Measurements from ENCODE around the gene ABI2. TPM values are rescaled to one million over a fixed set of nuclear protein-coding genes. Genes with fewer than 3 reads are reported as not detected.

Gene ABI2
- total and polyA plus RNA-seq, 4 donors, result 11.7 to 68.1 (median 26.3) TPM

DNA sequence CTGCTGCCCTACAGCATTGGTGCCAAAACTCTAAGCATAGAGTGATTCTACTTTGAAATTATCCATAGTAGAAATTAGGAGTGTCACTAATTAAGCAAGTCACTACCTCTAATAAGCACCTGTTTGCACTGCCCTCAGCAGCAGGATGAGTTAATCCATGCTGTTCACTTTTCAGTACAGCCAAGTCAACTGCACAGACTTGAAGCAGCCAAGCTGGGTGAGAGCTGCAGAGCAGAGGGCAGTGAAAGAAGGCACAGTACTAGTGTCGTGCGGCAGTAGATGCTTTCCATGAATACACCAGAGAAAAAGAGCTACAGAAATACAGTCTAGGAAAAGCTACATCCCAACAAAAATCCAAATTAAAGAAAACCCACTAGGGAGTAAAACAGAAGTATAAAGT lies 108.3 kb downstream of the ABI2 start:
- no peak overlapping the region for H3K27ac ChIP-seq (ENCODE audit: low read depth in 1 of 2, low read length in 1 of 2)
- no peak for DNase-seq
- ATAC-seq (ENCODE audit: insufficient read depth, low FRiP score), result no peak
- no peak overlapping the region for H3K9ac ChIP-seq (ENCODE audit: insufficient read depth in 1 of 2, low read length in 2 of 2)
- no peaks in the 10 kb centered on the region for H3K9me3 ChIP-seq (ENCODE audit: control insufficient read depth in 4 of 4, insufficient read depth in 3 of 4, low read length in 3 of 4)
- WGBS, 2 donors, result 80 to 93% methylated on average over 2 of the region's 2 CpGs
- no peaks in the 10 kb centered on the region for H3K27me3 ChIP-seq (ENCODE audit: control insufficient read depth in 3 of 3, insufficient read depth in 3 of 3, low read length in 2 of 3)
- TF ChIP-seq, protein P1, sequence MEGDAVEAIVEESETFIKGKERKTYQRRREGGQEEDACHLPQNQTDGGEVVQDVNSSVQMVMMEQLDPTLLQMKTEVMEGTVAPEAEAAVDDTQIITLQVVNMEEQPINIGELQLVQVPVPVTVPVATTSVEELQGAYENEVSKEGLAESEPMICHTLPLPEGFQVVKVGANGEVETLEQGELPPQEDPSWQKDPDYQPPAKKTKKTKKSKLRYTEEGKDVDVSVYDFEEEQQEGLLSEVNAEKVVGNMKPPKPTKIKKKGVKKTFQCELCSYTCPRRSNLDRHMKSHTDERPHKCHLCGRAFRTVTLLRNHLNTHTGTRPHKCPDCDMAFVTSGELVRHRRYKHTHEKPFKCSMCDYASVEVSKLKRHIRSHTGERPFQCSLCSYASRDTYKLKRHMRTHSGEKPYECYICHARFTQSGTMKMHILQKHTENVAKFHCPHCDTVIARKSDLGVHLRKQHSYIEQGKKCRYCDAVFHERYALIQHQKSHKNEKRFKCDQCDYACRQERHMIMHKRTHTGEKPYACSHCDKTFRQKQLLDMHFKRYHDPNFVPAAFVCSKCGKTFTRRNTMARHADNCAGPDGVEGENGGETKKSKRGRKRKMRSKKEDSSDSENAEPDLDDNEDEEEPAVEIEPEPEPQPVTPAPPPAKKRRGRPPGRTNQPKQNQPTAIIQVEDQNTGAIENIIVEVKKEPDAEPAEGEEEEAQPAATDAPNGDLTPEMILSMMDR (IDR thresholded peaks at IDR 0.05; ENCODE audit: control extremely low read depth, extremely low read depth), result no peak
- H3K36me3 ChIP-seq (ENCODE audit: control insufficient read depth in 4 of 4, insufficient read depth in 4 of 4, low read length in 4 of 4), result peaks cover 2 to 25% (median 19%) of the 10 kb centered on the region in 4 donors
- H3K4me1 ChIP-seq (ENCODE audit: control insufficient read depth in 5 of 5, insufficient read depth in 5 of 5, low read length in 5 of 5), result peaks cover 0 to 6% (median 0%) of the 10 kb centered on the region in 5 donors
- no peak overlapping the region for H3K4me3 ChIP-seq

DNA sequence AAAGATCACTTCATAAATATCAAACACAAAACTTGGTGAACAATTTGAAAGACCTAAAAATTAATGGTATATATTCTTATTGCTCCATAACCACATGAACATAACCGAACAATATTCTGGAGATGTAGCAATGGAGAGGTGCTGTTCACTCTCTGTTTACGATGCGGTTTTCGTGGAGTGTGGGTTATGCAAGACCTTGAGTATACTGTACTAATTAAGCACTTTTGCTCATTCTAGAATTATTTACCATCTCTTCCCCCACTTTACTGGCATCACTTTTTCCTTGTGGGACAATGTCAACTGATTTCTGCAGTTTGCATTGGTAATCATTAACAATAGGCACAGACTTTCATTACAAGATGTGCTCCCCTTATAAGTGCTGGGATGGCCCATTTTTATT lies 109.3 kb downstream of the ABI2 start:
- Histone ChIP-seq H3K9ac (ENCODE audit: insufficient read depth in 1 of 2, low read length in 2 of 2) (no peak overlapping the region), H3K36me3 (ENCODE audit: control insufficient read depth in 4 of 4, insufficient read depth in 4 of 4, low read length in 4 of 4) (peaks cover 2 to 32% (median 27%) of the 10 kb centered on the region in 4 donors), H3K27ac (ENCODE audit: low read depth in 1 of 2, low read length in 1 of 2) (no peak overlapping the region), H3K4me1 (ENCODE audit: control insufficient read depth in 5 of 5, insufficient read depth in 5 of 5, low read length in 5 of 5) (peaks cover 0 to 6% (median 0%) of the 10 kb centered on the region in 5 donors), H3K27me3 (ENCODE audit: control insufficient read depth in 3 of 3, insufficient read depth in 3 of 3, low read length in 2 of 3) (no peaks in the 10 kb centered on the region), H3K4me3 (no peak overlapping the region), H3K9me3 (ENCODE audit: control insufficient read depth in 4 of 4, insufficient read depth in 3 of 4, low read length in 3 of 4) (no peaks in the 10 kb centered on the region)
- ATAC-seq (ENCODE audit: insufficient read depth, low FRiP score) (no peak), DNase-seq (no peak)
- TF ChIP-seq, protein P1 (IDR thresholded peaks at IDR 0.05; ENCODE audit: control extremely low read depth, extremely low read depth), result no peak
- 62 to 67% methylated on average over 4 of the region's 4 CpGs for WGBS, 2 donors

DNA sequence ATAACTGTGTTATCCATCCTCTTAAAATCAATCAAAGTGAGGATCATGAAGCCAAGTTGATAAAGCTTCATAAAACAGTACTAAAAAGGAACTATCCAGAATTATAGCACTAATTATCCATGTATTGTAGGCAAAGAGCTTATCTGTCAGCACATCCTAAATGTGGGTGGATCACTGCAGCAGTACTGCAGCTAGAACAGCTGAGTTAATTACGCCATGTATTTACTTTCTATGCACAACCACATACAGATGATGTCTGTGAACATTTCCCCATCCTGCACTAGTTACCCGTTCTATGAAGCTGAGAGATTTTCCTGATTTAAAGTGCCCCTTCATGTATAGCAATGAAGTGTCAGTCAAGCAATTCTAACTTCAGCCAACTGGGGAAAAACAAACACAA lies 110.3 kb downstream of the ABI2 start:
- H3K27ac ChIP-seq (ENCODE audit: low read depth in 1 of 2, low read length in 1 of 2), result no peak overlapping the region
- no peak for DNase-seq
- no peaks in the 10 kb centered on the region for H3K27me3 ChIP-seq (ENCODE audit: control insufficient read depth in 3 of 3, insufficient read depth in 3 of 3, low read length in 2 of 3)
- peaks cover 2 to 35% (median 28%) of the 10 kb centered on the region in 4 donors for H3K36me3 ChIP-seq (ENCODE audit: control insufficient read depth in 4 of 4, insufficient read depth in 4 of 4, low read length in 4 of 4)
- H3K9ac ChIP-seq (ENCODE audit: insufficient read depth in 1 of 2, low read length in 2 of 2), result no peak overlapping the region
- no peak for ATAC-seq (ENCODE audit: insufficient read depth, low FRiP score)
- peaks cover 0 to 7% (median 0%) of the 10 kb centered on the region in 5 donors for H3K4me1 ChIP-seq (ENCODE audit: control insufficient read depth in 5 of 5, insufficient read depth in 5 of 5, low read length in 5 of 5)
- no peak overlapping the region for H3K4me3 ChIP-seq
- no peaks in the 10 kb centered on the region for H3K9me3 ChIP-seq (ENCODE audit: control insufficient read depth in 4 of 4, insufficient read depth in 3 of 4, low read length in 3 of 4)
- TF ChIP-seq, protein P1 (IDR thresholded peaks at IDR 0.05; ENCODE audit: control extremely low read depth, extremely low read depth), result no peak
- WGBS, 2 donors, result 58 to 65% methylated on average over 2 of the region's 2 CpGs

DNA sequence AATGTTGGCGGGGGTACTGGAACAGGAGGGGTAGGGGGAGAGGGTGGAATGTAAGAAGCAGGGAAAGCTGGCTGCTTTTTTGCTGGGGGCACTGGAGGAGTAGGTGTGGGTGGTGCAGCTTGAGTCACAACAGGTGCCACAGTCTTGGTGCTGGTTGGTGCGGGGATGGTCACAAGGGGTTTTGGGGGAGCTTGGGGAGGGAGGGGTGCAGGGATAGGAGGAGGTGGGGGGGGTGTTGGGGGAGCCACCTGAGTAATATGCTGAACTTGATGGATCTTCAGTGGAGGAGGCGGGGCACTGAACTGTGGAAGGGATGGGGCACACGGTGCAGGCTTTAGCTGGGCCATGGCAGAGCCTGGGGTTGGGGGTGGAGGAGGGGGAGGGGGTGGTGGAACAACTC lies 112.5 kb downstream of the ABI2 start:
- 92 to 97% methylated on average over 4 of the region's 4 CpGs for WGBS, 2 donors
- no peak overlapping the region for H3K27ac ChIP-seq (ENCODE audit: low read depth in 1 of 2, low read length in 1 of 2)

More for the DNA sequence above, 112.5 kb downstream of the ABI2 start:
- ATAC-seq (ENCODE audit: insufficient read depth, low FRiP score) (no peak), DNase-seq (no peak)
- Histone ChIP-seq H3K9ac (ENCODE audit: insufficient read depth in 1 of 2, low read length in 2 of 2) (no peak overlapping the region), H3K4me3 (no peak overlapping the region), H3K4me1 (ENCODE audit: control insufficient read depth in 5 of 5, insufficient read depth in 5 of 5, low read length in 5 of 5) (peaks cover 0 to 7% (median 0%) of the 10 kb centered on the region in 5 donors), H3K27me3 (ENCODE audit: control insufficient read depth in 3 of 3, insufficient read depth in 3 of 3, low read length in 2 of 3) (no peaks in the 10 kb centered on the region), H3K9me3 (ENCODE audit: control insufficient read depth in 4 of 4, insufficient read depth in 3 of 4, low read length in 3 of 4) (no peaks in the 10 kb centered on the region), H3K36me3 (ENCODE audit: control insufficient read depth in 4 of 4, insufficient read depth in 4 of 4, low read length in 4 of 4) (peaks cover 2 to 42% (median 28%) of the 10 kb centered on the region in 4 donors)
- TF ChIP-seq, protein P1 (IDR thresholded peaks at IDR 0.05; ENCODE audit: control extremely low read depth, extremely low read depth), result no peak
